HepG2 (cell line): ENCODE results near the gene CGNL1. TPM values are rescaled to one million over a fixed set of nuclear protein-coding genes. Genes with fewer than 3 reads are reported as not detected.

ENCODE experiments used
- ATAC-seq: fragments of 200-7000 bp; cut with Tn5 transposase; 3 replicates; pipeline ENCODE4 v1.9.1; 2020; ENCODE audit warnings: mild to moderate bottlenecking, moderate library complexity
- BruUV-seq: library from RNA; stranded (reverse); fragments of 400-500 nt; replicated peaks from 2 replicates; lab custom pipeline; 2021; lab: Mats Ljungman, UMichigan
- CTCF ChIA-PET: fragments of 300-600 bp; formaldehyde crosslinking; extraction: SDS; loops from one replicate; lab custom pipeline; 2021; ENCODE audit warnings: low total read pairs, inconsistent platforms, low intra/inter-chr PET ratio; lab: Yijun Ruan, JAX
- POLR2A ChIA-PET: fragments of 350-600 bp; sonication (Branson Sonifier 250); formaldehyde crosslinking; loops from one replicate; lab custom pipeline; 2020; ENCODE audit warnings: antibody characterized with exemption, inconsistent platforms; lab: Yijun Ruan, JAX
- DNase-seq: peaks from one replicate; pipeline ENCODE4 v3.0.0-alpha.2; 2015; ENCODE audit warnings: low spot score
- FAIRE-seq: peaks from 3 replicates; lab custom pipeline; 2011; peaks lifted over from hg19 to GRCh38; lab: Jason Lieb, UNC
- H2AFZ ChIP-seq: one replicate; pipeline ENCODE4 v1.6.1; 2011; ENCODE audit warnings: low read length, inconsistent platforms
- H3K27ac ChIP-seq: fragments of 300-600 bp; 3 replicates; pipeline ENCODE4 v1.8.0; 2011; ENCODE audit warnings: mixed run types, mild to moderate bottlenecking, mixed read lengths, low read length, inconsistent platforms; ENCODE audit not compliant: insufficient read depth; ENCODE audit errors: extremely low read length
- H3K27me3 ChIP-seq, 2 experiments: fragments of 200-600 bp in 1 of 2; 2 replicates in 1 of 2; 3 replicates in 1 of 2; pipeline versions ENCODE4 v1.6.0 to v1.8.0; 2011; ENCODE audit warnings: low read length in 2 of 2, mild to moderate bottlenecking in 2 of 2, moderate library complexity in 2 of 2, inconsistent platforms in 1 of 2; ENCODE audit not compliant: insufficient read depth in 2 of 2, control insufficient read depth in 1 of 2
- H3K36me3 ChIP-seq, 2 experiments: fragments of 200-600 bp in 1 of 2; replicated peaks in 1 of 2; 2 replicates in 1 of 2; 3 replicates in 1 of 2; pipeline versions ENCODE4 v1.5.1 to v1.8.0; 2011; ENCODE audit warnings: low read length in 2 of 2, inconsistent platforms in 1 of 2; ENCODE audit not compliant: insufficient read depth in 2 of 2, control insufficient read depth in 1 of 2
- H3K4me1 ChIP-seq: 2 replicates; pipeline ENCODE4 v1.5.1; 2012; ENCODE audit warnings: low read length, inconsistent platforms; ENCODE audit not compliant: insufficient read depth
- H3K4me2 ChIP-seq: 2 replicates; pipeline ENCODE4 v1.6.0; 2011; ENCODE audit warnings: low read depth, low read length, inconsistent platforms
- H3K4me3 ChIP-seq, 3 experiments: fragments of 200-600 bp in 1 of 3; sonication (generic), shearing (Covaris generic) in 1 of 3; replicated peaks in 1 of 3; 2 replicates each; pipeline ENCODE4 v1.5.1; 2011 to 2016; ENCODE audit warnings: low read length in 3 of 3, inconsistent platforms in 2 of 3, low read depth in 2 of 3, mild to moderate bottlenecking in 2 of 3, control low read depth in 1 of 3, mixed read lengths in 1 of 3; ENCODE audit not compliant: insufficient read depth in 1 of 3
- H3K79me2 ChIP-seq: one replicate; pipeline ENCODE4 v1.6.1; 2011; ENCODE audit warnings: low read length, inconsistent platforms; ENCODE audit not compliant: insufficient read depth
- H3K9ac ChIP-seq: 2 replicates; pipeline ENCODE4 v1.6.0; 2011; ENCODE audit warnings: mild to moderate bottlenecking, low read depth, low read length, inconsistent platforms; ENCODE audit not compliant: insufficient read depth
- H3K9me3 ChIP-seq: 2 replicates; pipeline ENCODE4 v1.5.1; 2012; ENCODE audit warnings: mild to moderate bottlenecking, low read length
- H4K20me1 ChIP-seq: 2 replicates; pipeline ENCODE4 v1.6.0; 2011; ENCODE audit warnings: inconsistent platforms, mild to moderate bottlenecking, low read length, moderate library complexity; ENCODE audit not compliant: insufficient read depth
- EP300 ChIP-seq, 3 experiments: sonication (generic) in 1 of 3; formaldehyde crosslinking in 1 of 3; IDR thresholded peaks; 2 replicates each; pipeline versions ENCODE4 v1.5.1 to v1.6.1; 2011 to 2020; ENCODE audit warnings: low read depth in 2 of 3, low read length in 2 of 3, borderline replicate concordance in 1 of 3, improper control_type of control experiment in 1 of 3, mild to moderate bottlenecking in 1 of 3, missing genetic modification reagents in 1 of 3, moderate library complexity in 1 of 3
- NKX3-1 ChIP-seq: sonication (generic); formaldehyde crosslinking; IDR thresholded peaks from 2 replicates; pipeline ENCODE4 v1.5.0; 2020; ENCODE audit warnings: missing genetic modification reagents
- PHF20 ChIP-seq: sonication (generic); formaldehyde crosslinking; IDR thresholded peaks from 2 replicates; pipeline ENCODE4 v1.5.0; 2020; ENCODE audit warnings: mild to moderate bottlenecking, missing genetic modification reagents
- RFX1 ChIP-seq: fragments of 450-650 bp; IDR thresholded peaks from 2 replicates; pipeline ENCODE4 v1.6.1; 2017
- SPEN ChIP-seq: sonication (generic); formaldehyde crosslinking; IDR thresholded peaks from 2 replicates; pipeline ENCODE4 v1.5.1; 2020; ENCODE audit warnings: low read depth, mild to moderate bottlenecking, missing genetic modification reagents
- ZNF749 ChIP-seq: sonication (generic); formaldehyde crosslinking; IDR thresholded peaks from 2 replicates; pipeline ENCODE4 v1.8.0; 2022; ENCODE audit warnings: mild to moderate bottlenecking, missing genetic modification reagents, moderate library complexity, borderline replicate concordance
- ZNF878 ChIP-seq: sonication (generic); formaldehyde crosslinking; IDR thresholded peaks from 2 replicates; pipeline ENCODE4 v1.8.1; 2023; ENCODE audit warnings: mild to moderate bottlenecking, missing genetic modification reagents, moderate library complexity
- WGBS: methylation state at CpG from one replicate; pipeline ENCODE4 v1.1.6; 2017; ENCODE audit warnings: low lambda C conversion rate; 5-methylcytosine and 5-hydroxymethylcytosine counted together
- in situ Hi-C: cut with HindIII; loops from 2 replicates; pipeline ENCODE4 v1.10.0; 2017; ENCODE audit warnings: low pct_unique_long_range_greater_than_20kb; ENCODE audit not compliant: extremely low pct_ligation_motif_present
- intact Hi-C: fragments of 100-400 bp; cut with micrococcal nuclease; formaldehyde crosslinking; loops from one replicate; pipeline ENCODE4 v1.10.0; 2022; ENCODE audit not compliant: unreplicated experiment
- polyA plus RNA-seq, 8 experiments: library from polyadenylated mRNA; depleted of rRNA in 3 of 8; stranded (reverse) in 7 of 8; unstranded in 1 of 8; fragments of >200 nt; fragmentation: Illumina TruSeq in 4 of 8; extraction: Trizol in 4 of 8; gene quantifications; 2 replicates each; pipeline versions ENCODE4 v1.2.1 to v1.2.3, GENCODE V29; 2011 to 2016; ENCODE audit warnings: low read depth in 4 of 8, missing spikeins in 1 of 8, mixed read lengths in 1 of 8; ENCODE audit not compliant: insufficient read depth in 1 of 8
- total RNA-seq, 5 experiments: library from RNA; depleted of rRNA; stranded (reverse); fragments of >200 nt; fragmentation: Illumina TruSeq; extraction: Trizol; gene quantifications; 2 replicates each; pipeline ENCODE4 v1.2.3, GENCODE V29; 2016; ENCODE audit warnings: low read depth in 1 of 5
- TF ChIP-seq, protein P1 (sequence below): sonication (generic); formaldehyde crosslinking; IDR thresholded peaks from 2 replicates; pipeline ENCODE4 v1.4.0; 2020; ENCODE audit warnings: missing genetic modification reagents, borderline replicate concordance

CGNL1 gene
- total and polyA plus RNA-seq, 2 of the 13 experiments (the other 11 are each of a cell fraction or from before 2014, with no cell fraction given): 5.6 to 15.6 TPM

DNA sequence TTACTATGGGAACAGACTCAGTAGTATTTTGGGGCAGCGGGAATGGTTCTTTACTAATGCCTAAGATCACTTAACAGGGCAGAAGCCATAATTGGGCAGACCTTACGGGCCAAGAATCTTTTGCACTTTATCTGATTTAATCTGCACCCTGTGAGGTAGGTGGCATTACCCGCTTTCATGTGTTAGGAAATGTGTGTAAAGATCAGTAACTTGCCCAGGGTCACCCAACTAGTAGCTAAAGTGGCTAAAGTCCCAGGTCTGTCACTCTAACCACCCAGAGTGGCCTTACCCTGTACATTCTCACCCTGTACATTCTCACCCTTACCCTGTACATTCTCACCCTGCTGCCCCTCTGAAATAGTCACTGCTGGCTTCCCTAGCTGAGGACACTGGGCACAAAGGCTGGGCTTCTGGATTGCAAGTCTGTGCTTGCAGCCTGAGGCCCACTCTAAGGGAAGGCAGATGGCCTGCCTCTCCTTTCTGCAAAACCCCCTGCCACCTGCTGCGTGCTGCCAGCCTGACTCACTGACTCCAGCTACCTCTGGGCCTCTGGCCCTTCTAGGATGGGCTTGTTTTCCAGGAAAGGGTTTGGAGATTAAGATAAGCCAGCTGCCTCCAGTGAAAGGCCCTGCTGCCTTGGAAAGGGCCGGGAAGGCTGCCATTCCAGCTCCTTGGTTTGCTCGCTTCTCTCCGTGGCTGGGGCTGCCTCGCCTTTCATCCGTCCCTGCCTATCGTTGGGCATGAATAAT is 177.9 kb downstream of the CGNL1 start:
- Histone ChIP-seq H3K9ac (no peak overlapping the region), H3K79me2 (no peaks in the 10 kb centered on the region), H3K9me3 (no peaks in the 10 kb centered on the region), H3K36me3 (no peaks in the 10 kb centered on the region), H2AFZ (no peak overlapping the region), H3K4me3 (no peak overlapping the region), H4K20me1 (no peaks in the 10 kb centered on the region), H3K4me2 (no peak overlapping the region), H3K27me3 (no peaks in the 10 kb centered on the region), H3K27ac (no peak overlapping the region), H3K4me1 (peaks cover 13% of the 10 kb centered on the region)
- ChIA-PET CTCF (no interaction called here), POLR2A (no interaction called here)
- no peak for TF ChIP-seq EP300 (IDR thresholded peaks at IDR 0.05; ENCODE audit: low read depth in 2 of 2, low read length in 2 of 2)
- no peak for TF ChIP-seq EP300 (CRISPR knock-in tag; IDR thresholded peaks at IDR 0.05; ENCODE audit: borderline replicate concordance)
- TF ChIP-seq SPEN: no peak
- no peak for TF ChIP-seq ZNF878
- no peak for TF ChIP-seq PHF20 (CRISPR knock-in tag)
- TF ChIP-seq NKX3-1 (CRISPR knock-in tag): no peak
- TF ChIP-seq, protein P1, sequence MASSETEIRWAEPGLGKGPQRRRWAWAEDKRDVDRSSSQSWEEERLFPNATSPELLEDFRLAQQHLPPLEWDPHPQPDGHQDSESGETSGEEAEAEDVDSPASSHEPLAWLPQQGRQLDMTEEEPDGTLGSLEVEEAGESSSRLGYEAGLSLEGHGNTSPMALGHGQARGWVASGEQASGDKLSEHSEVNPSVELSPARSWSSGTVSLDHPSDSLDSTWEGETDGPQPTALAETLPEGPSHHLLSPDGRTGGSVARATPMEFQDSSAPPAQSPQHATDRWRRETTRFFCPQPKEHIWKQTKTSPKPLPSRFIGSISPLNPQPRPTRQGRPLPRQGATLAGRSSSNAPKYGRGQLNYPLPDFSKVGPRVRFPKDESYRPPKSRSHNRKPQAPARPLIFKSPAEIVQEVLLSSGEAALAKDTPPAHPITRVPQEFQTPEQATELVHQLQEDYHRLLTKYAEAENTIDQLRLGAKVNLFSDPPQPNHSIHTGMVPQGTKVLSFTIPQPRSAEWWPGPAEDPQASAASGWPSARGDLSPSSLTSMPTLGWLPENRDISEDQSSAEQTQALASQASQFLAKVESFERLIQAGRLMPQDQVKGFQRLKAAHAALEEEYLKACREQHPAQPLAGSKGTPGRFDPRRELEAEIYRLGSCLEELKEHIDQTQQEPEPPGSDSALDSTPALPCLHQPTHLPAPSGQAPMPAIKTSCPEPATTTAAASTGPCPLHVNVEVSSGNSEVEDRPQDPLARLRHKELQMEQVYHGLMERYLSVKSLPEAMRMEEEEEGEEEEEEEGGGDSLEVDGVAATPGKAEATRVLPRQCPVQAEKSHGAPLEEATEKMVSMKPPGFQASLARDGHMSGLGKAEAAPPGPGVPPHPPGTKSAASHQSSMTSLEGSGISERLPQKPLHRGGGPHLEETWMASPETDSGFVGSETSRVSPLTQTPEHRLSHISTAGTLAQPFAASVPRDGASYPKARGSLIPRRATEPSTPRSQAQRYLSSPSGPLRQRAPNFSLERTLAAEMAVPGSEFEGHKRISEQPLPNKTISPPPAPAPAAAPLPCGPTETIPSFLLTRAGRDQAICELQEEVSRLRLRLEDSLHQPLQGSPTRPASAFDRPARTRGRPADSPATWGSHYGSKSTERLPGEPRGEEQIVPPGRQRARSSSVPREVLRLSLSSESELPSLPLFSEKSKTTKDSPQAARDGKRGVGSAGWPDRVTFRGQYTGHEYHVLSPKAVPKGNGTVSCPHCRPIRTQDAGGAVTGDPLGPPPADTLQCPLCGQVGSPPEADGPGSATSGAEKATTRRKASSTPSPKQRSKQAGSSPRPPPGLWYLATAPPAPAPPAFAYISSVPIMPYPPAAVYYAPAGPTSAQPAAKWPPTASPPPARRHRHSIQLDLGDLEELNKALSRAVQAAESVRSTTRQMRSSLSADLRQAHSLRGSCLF (CRISPR knock-in tag): no peak
- TF ChIP-seq RFX1: no peak
- no peak for TF ChIP-seq ZNF749
- DNase-seq (no peak), FAIRE-seq (no peak), ATAC-seq (no peak)
- BruUV-seq: no TSS peak
- in situ Hi-C loops: no loop called here
- intact Hi-C loops: no loop called here
- WGBS: 62% methylated on average over 10 of the region's 10 CpGs
